ENCODE measurements around the gene YAP1.
A peak's percentile ranks its signal among the peaks of the same experiment; 100 is the strongest.
"Not testable (repeated sequence)": the region's sequence is repeated elsewhere in the genome, so short reads cannot be mapped to it uniquely, and the experiment has no call there.

The YAP1 gene

DNA sequence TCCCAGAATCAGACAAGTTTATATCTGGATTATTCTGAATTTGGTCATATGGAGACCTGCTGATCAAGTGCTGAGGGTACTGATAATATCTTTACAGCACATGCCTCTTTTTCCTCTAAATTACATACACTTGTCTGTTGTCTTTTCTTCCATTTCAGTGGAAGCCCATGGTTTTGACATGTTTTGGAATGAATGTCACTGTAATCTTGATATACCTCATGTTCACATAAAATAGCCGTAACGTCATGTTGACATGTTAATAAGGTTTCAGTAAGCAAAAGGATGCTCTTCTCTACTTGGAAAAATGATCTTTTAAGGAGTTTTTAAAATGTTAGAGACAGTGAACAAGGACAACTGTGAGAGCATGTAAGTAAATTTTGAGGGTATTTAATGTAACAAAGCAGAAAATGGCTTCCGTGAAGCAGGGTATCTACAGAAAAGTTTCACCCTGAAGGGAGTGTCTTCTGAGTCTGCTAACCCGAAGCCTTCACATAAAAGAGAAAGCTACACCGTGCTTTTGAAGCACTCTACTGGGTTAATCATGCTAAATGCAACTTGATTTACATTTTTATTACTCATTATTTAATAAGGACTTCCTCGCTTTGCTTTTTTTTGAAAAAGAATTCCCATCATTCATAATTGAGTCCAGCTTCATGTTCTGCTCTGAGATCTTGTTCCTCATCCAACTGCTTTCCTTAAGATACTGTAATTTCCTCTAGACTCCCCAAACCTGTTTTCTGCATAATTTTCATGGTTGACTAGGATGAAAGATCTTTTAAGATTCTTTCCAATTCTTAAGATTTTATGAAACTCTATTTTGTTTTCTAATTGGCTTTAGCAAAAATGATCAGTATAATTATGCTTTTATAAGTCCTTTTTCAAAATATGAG, 56.2 kb downstream of the YAP1 start:
- no peak for DNase-seq

DNA sequence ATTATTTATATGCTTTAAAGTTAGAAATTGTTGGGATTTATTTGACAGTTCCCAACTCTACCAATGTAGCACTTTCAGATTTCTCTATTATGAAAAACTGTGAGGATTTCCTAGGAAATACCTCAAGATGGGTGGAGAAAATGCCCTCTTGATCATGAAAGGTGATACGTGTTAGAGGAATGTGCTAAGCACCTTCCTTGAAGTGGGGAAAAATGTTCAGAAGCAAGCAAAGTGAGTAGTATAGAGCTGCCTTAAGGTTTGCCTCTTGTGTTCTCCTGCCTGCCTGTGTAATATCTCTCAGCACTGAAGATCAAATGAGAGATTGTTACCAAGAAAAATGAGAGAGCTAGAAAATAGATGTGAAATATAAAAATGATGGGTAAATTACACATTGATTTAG, 58.2 kb downstream of the YAP1 start:
- DNase-seq, result no peak

DNA sequence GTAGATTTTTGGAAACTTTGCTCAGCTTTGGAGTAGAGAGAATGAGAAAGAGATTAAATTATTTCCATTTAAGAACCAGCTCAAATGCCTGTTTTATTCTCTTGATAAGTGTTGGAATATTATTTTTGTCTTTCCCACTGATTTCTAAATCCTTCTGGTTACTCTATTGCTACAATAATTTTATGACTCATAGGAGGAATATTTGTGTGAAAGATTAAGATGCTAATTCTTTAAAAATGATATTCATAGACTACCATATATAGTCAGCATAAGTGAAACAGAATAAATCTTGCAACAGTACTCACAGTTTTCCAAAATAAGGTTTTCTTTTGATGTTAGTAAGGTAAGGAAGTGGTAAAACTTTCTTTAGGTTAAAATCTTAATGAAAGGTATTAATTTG, 60.9 kb downstream of the YAP1 start:
- DNase-seq, result no peak

DNA sequence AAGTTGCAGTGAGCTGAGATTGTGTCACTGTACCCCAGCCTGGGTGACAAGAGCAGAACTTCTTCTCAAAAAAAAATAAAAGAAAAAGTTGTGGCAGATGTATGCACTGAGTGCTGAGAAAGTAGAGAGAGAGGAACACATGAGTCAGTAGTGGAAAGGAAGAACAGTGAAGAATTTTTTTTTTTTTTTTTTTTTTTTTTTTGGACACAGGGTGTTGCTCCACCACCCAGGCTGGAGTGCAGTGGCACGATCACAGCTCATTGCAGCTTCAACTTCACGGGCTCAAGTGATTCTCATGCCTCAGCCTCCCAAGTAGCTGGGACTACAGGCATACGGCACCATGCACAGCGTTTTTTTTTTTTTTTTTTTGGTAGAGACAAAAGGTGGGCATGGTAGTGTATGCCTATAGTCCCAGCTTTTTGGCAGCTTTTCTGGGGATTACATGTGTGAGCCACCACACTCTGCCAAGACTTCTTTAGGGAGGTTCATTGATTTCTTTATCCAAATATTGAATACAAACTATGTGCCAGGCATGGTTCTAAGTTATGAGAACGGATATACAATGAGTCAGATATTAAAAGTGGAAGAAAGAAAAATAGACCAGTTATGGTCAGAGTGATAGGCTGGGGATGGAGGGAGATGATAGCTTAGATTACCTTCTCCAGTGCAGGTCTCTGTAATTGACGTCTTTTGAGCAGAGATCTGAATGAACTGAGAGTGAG, 62.0 kb downstream of the YAP1 start:
- DNase-seq, result no peak

DNA sequence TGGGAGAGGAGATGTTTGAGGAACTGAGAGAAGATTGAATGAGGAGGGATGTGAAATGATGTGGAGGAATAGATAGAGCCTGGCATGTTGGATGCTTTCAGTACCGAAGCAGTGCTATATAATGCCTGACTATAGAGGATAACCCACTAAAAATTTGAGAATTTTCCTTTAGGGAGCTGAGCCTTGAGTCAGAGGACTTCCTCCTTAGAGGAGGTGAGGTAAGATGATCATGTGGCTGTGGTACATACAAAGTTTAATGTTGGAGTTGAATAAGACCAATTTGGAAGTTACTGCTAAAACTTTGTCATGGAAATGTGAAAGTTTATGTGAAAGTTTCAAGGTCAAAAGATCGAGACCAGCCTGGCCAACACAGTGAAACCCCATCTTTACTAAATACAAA, 66.9 kb downstream of the YAP1 start:
- no peak for DNase-seq

DNA sequence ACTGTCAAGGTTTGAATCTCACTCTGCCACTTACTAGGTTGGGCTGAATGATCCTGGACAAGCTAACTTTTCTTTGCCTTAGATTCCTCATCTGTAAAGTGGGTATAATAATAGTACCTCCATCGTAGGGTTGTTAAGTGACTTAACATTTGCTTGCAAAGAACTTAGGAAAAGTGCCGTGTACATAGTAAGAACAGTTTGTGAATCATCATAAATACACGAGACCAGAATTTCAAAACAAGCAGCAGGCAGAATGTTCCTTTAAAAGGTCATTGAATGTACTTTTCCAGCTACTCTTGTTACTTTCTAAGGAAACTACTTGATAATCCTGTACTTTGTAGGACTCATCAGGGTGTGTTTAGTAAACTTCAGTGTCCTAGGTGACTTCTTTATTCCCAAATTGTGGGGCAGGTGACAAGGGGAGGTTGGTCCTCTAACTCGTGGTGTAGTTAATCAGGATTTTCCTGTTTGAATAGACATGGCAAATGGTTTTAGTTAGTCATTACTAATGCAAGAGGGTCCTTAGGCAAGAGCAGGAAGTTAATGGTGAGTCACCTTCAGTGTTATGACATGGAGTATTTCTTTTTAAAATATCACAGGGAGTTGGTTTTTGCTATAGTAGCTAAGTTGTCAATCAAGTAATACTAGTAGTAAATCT, 67.9 kb downstream of the YAP1 start:
- DNase-seq, result no peak

DNA sequence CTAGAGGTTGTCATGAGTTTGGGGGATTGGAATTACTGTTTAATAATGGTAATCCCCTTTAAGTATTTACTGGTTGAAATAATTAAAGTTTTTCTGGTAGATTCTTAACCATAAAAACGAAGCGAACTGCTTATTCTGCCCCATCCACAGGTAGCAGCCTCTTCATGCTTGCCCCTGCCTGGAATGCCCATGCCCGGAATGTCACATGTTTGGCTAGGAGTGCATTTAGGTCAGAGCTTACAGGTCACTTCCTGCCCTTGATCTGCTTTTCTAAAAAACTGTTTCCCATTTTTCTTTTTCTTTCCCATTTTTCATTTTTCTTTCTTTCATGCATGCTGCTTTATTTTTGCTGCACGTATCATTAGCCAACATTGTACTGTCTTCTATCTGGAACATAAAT, 69.1 kb downstream of the YAP1 start:
- DNase-seq, result no peak

DNA sequence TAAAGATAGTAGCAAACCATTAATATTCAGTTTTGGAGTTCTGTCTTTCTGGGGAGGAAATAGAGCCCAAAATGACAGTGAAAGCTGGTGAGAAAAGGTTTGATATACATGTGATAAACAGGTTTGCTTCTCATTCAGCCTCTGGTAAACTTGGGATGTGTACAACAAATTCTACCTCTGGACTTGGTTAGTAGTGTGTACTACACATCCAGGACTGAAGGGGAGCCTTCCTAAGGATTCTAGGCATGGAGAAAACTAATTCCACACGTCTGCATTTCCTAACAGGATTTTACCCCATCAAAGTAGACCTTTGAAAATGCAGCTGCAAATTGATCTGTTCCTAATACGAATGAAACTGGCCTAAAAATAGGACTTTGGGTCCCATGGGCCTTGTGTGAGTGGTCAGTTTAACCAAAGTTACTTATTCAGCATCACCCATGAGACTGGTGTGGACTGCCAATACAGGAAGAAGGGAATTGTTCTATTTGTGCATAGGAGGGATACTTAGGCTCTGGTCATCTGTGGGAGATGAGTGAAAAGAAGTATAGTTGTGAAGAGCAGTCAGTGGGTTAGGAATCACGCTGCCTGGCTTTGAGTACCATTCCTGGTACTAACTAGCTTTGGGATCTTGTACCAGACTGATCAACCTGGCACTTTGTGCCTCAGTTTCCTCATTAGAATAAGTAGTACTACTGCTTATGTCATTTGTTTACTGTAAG, 74.2 kb downstream of the YAP1 start:
- no peak for DNase-seq

DNA sequence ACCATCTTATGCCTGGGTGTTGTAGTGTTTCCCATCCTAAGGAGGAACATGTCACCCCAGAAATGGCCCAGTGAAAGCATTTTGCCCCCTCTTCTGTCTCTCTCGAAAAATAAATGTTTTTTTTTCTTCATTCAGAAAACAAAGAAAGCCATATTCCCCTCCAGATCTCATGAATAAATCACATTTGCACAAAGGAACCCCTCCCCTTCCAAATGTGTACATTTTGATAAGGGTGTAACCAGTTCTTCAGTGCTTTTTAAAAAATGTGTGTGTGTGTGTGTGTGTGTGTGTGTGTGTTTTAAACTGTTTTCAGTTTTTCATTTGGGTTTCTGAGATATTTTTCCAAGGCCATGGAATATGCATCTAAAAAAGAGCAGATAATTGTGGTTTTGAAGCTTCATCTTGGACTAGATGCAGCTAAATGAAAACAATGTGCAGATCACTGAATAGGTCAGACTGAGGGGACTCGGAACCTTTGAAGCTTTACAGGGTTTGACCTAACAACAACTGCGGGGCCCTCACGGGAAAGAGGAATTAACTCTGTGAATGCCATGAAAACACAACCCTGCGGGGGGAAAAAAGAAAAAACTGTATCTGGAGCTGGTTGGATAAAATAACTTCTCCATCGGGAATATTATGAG, 76.4 kb downstream of the YAP1 start:
- no peak for DNase-seq

DNA sequence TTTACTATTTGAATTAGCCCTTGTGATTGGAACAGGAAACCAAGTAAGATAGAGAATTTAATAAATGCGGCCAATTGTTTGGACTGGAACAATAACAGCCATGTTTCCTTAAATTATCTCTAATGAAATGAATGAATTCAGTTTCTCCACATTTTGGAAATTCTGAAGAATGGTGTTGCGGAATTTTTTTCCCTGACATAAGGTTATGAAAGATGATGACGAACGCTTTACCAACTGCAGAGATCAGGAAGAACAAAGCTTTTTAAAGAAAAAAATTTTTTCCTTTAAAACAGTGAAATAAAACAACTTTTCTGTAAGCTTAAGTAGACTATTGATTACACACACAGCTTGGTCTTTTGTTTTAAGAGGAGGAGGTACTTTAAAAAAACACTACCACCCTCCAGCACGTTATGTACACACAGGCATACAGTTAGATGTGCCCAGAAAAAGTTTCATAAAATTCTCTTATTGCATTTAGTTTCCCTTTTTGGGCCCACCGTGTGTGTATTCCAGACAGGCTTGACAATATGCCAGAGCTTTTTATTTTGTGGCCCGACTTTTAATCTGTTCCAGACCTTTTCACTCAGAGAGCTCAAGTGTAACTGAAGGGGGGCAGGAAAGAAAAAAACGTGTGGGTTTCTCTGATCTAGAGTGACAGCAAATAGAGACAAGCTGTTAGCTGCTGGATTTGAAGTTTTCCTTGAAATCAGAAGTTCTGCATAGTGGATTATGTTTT, 77.3 kb downstream of the YAP1 start:
- no peak for DNase-seq

DNA sequence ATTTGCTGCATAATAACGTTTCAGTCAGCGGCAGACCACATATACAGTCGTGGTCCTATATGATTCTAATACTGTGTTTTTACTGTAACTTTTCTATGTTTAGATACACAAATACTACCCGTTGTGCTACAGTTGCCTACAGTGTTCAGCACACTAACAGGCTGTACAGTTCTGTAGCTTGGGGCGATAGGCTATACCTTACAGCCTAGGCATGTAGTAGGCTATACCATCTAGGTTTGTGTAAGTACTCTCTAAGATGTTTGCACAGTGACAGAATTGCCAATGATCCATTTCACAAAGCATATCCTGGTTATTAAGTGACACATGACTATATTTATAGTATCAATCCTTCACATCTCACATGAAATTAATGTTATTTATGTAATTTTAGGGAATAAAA, 78.2 kb downstream of the YAP1 start:
- DNase-seq, result peak; percentile 37

DNA sequence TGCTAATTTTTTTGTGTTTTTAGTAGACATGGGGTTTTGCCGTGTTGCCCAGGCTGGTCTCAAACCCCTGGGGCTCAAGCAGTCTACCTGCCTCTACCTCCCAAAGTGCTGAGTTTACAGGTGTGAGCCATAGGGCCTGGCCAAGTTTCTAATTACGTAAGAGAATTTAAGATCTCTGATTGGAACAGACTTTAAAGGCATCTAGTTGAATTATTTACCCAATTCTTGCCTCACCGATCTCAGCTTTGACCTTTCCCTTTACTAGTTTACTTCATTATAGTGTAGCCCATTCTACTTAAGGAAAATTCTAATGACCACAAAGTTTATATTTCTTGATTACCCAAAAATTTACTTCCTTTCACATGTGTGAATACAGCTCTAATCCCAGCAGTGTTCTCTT, 81.6 kb downstream of the YAP1 start:
- DNase-seq, result no peak

DNA sequence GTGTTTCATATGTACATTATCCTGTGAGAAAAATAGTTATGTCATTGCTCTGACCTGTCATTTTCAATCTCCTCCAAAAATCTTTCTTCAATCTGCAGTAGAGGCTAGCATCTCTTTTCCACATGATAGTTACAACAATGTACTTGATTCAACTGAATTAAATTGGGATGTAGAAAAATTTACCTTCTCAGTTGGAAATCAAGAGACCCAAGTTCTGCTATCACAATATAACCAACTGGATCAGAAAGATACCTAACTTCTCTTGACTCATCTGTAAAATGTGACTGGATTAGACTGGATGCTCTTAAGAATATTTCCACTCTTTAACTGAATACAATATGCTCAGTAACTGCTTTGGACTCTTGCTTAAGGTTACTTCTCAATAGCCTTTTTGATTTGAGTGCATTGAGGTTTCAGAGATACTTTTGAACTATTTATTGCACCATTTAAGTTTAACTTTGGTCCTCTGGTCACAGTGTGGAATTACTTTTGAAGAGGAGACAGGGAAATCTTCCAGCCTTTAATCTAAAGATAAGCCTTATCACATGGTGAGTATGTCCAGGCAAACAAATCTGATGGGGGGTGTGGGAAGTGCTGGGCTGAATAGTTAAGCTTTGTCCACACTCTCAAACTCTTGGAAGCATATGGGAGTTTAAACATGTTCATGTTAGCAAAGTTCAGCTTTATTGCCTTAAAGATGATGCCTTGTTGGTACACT, 82.3 kb downstream of the YAP1 start:
- no peak for DNase-seq

DNA sequence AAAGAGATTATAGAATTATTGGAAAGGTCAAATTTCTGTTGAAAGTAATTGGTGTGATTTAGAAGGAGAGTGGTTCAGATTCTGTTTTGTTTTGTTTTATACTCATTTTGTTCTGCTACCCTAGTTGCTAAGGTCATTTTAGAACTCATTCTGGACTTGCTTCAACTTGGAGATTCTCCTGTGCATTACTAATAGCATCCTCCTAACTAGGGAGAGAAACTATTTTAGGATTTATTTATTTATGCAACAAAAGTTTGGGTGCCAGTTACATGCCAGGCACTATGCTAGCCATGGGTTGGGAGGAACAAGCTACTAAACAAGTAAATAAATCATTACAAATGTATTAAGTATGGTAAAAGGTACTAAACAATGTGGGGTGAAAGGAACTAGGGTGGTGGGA, 84.0 kb downstream of the YAP1 start:
- DNase-seq, result no peak

DNA sequence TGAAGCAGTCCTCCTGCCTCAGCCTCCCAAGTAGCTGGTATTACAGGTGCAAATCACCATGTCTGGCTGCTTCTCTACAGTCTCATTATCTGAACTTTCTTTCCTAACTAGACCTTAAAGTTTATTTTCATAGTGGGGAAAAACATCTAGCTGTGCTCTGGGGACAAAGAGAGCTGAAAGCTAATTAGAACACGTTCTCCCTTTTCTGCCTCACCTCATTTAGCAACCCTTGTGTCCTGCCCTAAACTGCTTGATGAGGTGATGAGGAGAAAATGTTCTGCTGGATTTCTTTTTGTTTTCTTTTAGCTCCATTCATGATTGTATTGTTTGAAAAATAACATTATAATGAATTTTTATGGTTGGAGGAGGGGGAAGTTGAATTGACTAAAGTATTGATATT, 84.7 kb downstream of the YAP1 start:
- DNase-seq, result no peak

DNA sequence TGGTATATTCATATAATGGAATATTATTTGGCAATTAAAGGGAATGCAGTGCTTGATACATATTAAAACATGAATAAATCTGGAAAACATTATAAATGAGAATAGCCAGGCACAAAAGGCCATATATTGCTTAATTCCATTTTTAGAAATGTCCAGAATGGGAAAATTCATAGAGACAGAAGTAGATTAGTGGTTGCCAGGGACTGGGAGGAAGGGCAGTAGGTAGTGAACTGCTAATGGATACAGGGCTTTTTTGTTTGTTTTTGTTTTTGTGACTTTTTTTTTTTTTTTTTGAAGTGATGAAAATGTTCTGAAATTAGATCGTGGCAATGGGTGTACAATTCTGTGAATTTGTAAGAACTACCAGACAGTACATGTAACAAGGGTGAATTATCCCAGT, 86.1 kb downstream of the YAP1 start:
- no peak for DNase-seq

DNA sequence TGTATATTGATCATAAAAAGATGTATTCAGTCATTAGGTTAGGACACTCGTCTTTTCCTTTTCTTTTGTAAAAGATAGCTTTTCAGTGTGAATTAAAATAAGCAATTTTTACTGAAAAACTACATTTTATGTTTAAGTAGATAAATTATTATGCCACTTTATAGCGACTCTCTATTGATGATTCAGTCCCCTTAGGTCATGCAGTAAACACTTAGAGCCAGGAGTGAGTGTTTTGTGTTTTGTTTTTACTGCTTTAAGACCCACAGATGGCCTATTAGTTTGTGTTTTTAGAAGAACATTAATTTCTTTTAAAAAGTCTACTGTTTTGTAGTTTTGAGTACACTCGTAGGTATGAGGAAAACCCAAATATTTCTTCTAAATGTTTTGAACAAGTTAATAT, 86.6 kb downstream of the YAP1 start:
- no peak for DNase-seq

DNA sequence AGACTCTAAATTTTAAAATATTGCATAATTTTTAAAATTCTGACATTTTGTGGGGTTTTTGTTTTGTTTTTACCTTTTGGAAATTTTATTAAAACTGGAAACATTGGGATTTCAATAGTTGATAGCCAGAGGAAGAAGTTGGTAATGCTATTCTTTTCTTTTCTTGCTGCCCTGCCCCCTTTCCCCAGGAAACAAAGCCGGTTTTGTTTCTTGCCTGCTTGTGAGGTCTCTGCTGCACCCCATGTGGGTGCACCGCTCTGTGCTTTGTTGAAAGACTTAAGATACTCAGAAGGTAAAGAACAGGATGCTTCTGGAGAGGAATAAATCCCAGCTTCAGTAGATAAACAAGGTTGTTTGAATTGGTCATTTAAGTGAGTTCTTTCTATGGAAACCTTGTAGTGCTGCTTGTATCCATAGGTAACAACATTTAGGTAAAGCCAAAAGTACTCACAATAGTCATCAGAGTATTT, 87.5 kb downstream of the YAP1 start:
- DNase-seq, result no peak

DNA sequence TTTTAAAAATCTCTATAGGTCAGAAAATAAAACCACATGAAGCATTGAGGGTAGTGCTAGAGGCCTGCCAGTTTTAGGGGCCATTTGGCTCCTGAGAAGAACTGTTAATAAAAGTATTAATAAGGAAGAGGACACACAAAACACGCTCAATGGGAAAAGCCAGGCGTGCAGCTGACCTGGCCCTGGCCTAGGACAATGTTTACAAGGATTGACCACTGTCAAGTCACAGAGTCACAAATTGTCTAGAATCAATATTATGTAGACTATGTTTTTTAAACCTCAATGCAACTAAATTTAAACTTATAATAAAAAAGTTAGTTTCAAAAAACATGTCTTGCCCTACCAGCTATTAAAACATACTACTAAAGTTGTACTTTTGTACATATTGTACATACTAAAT, 89.4 kb downstream of the YAP1 start:
- DNase-seq, result no peak

DNA sequence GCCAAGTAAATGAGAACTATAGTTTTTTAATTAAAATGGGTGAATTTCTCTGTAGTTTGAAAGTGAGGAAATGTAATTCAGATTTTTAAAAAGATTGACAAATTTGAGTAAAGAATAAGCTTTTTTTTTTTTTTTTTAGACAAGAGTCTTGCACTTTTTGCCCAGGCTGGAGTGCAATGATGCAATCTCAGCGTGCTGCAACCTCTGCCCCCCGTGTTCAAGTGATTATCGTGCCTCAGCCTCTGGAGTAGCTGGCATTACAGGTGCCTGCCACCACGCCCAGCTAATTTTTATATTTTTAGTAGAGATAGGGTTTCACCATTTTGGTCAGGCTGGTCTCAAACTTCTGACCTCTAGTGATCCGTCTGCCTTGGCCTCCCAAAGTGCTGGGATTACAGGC, 90.1 kb downstream of the YAP1 start:
- DNase-seq, result not testable (repeated sequence)

DNA sequence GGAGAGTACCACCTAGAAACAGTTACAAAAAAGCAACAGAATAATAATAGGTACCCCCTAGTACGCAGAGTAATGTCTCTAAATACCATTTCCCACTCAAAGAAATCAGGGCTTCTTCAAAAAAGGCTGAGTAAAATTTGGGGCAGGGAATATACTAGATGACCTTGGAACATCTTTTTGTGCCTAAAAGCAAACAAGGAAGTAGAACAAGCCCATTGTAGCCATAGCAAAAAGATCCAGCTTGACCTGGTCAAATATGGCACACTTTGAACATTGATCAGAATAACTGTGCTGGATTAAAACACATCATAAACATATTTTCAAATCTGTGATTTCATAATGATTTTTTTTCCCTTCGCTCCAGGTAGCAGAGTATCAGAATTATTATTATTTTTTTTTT, 91.5 kb downstream of the YAP1 start:
- DNase-seq, result no peak

Data from NCI-H510A treated with DMSO at 0.1 percent for 48 hours (cell line).